Measurements from ENCODE around the gene KCNMA1.

KCNMA1 gene

GRCh38 chr10:77011874-77012811, 625.5 kb downstream of the KCNMA1 start:
- Mint-ChIP-seq H3K9me3 (no peaks in the 10 kb centered on the region), H3K27ac (no peak overlapping the region), H3K27me3 (ENCODE audit: low read depth) (no peaks in the 10 kb centered on the region), H3K36me3 (ENCODE audit: low read depth) (no peaks in the 10 kb centered on the region), H3K4me1 (ENCODE audit: low read depth) (no peaks in the 10 kb centered on the region), H3K4me3 (no peak overlapping the region)

- Mint-ChIP-seq H3K27me3 (ENCODE audit: low read depth) (no peaks in the 10 kb centered on the region), H3K36me3 (ENCODE audit: low read depth) (no peaks in the 10 kb centered on the region), H3K9me3 (no peaks in the 10 kb centered on the region), H3K27ac (no peak overlapping the region), H3K4me1 (ENCODE audit: low read depth) (no peaks in the 10 kb centered on the region), H3K4me3 (no peak overlapping the region)
Measured at GRCh38 chr10:77010430-77010829, 627.2 kb downstream of the KCNMA1 start.

- no peaks in the 10 kb centered on the region for H3K9me3 Mint-ChIP-seq
- H3K27ac Mint-ChIP-seq, result no peak overlapping the region
- H3K4me1 Mint-ChIP-seq (ENCODE audit: low read depth), result no peaks in the 10 kb centered on the region
Measured at GRCh38 chr10:77007834-77008233, 629.8 kb downstream of the KCNMA1 start.

GRCh38 chr10:77006836-77007511, 630.6 kb downstream of the KCNMA1 start:
- no peaks in the 10 kb centered on the region for H3K9me3 Mint-ChIP-seq
- H3K4me3 Mint-ChIP-seq, result no peak overlapping the region
- no peaks in the 10 kb centered on the region for H3K36me3 Mint-ChIP-seq (ENCODE audit: low read depth)
- H3K27ac Mint-ChIP-seq, result no peak overlapping the region
- H3K27me3 Mint-ChIP-seq (ENCODE audit: low read depth), result peaks cover 4% of the 10 kb centered on the region
- H3K4me1 Mint-ChIP-seq (ENCODE audit: low read depth), result no peaks in the 10 kb centered on the region

More at GRCh38 chr10:77007834-77008233, 629.8 kb downstream of the KCNMA1 start:
- peaks cover 4% of the 10 kb centered on the region for H3K27me3 Mint-ChIP-seq (ENCODE audit: low read depth)
- no peak overlapping the region for H3K4me3 Mint-ChIP-seq
- H3K36me3 Mint-ChIP-seq (ENCODE audit: low read depth), result no peaks in the 10 kb centered on the region

- H3K27me3 Mint-ChIP-seq (ENCODE audit: low read depth), result peaks cover 4% of the 10 kb centered on the region
- no peak overlapping the region for H3K4me3 Mint-ChIP-seq
- H3K36me3 Mint-ChIP-seq (ENCODE audit: low read depth), result no peaks in the 10 kb centered on the region
Measured at GRCh38 chr10:77005871-77006270, 631.7 kb downstream of the KCNMA1 start.

GRCh38 chr10:77004917-77005564, 632.6 kb downstream of the KCNMA1 start:
- Mint-ChIP-seq H3K4me1 (ENCODE audit: low read depth) (no peaks in the 10 kb centered on the region), H3K9me3 (no peaks in the 10 kb centered on the region), H3K4me3 (no peak overlapping the region), H3K27me3 (ENCODE audit: low read depth) (peaks cover 4% of the 10 kb centered on the region), H3K27ac (no peak overlapping the region), H3K36me3 (ENCODE audit: low read depth) (no peaks in the 10 kb centered on the region)

More at GRCh38 chr10:77005871-77006270, 631.7 kb downstream of the KCNMA1 start:
- no peaks in the 10 kb centered on the region for H3K4me1 Mint-ChIP-seq (ENCODE audit: low read depth)
- no peaks in the 10 kb centered on the region for H3K9me3 Mint-ChIP-seq
- no peak overlapping the region for H3K27ac Mint-ChIP-seq

- H3K36me3 Mint-ChIP-seq (ENCODE audit: low read depth), result no peaks in the 10 kb centered on the region
- H3K4me1 Mint-ChIP-seq (ENCODE audit: low read depth), result no peaks in the 10 kb centered on the region
- H3K27ac Mint-ChIP-seq, result no peak overlapping the region
- H3K4me3 Mint-ChIP-seq, result no peak overlapping the region
- H3K27me3 Mint-ChIP-seq (ENCODE audit: low read depth), result peaks cover 4% of the 10 kb centered on the region
- no peaks in the 10 kb centered on the region for H3K9me3 Mint-ChIP-seq
Measured at GRCh38 chr10:77002872-77003271, 634.7 kb downstream of the KCNMA1 start.

- H3K4me1 Mint-ChIP-seq (ENCODE audit: low read depth), result no peaks in the 10 kb centered on the region
- no peak overlapping the region for H3K4me3 Mint-ChIP-seq
- no peak overlapping the region for H3K27ac Mint-ChIP-seq
- H3K27me3 Mint-ChIP-seq (ENCODE audit: low read depth), result peaks cover 4% of the 10 kb centered on the region
- H3K9me3 Mint-ChIP-seq, result no peaks in the 10 kb centered on the region
- H3K36me3 Mint-ChIP-seq (ENCODE audit: low read depth), result no peaks in the 10 kb centered on the region
Measured at GRCh38 chr10:77001206-77001605, 636.4 kb downstream of the KCNMA1 start.

- no peaks in the 10 kb centered on the region for H3K4me1 Mint-ChIP-seq (ENCODE audit: low read depth)
- H3K27me3 Mint-ChIP-seq (ENCODE audit: low read depth), result no peaks in the 10 kb centered on the region
- no peak overlapping the region for H3K4me3 Mint-ChIP-seq
- no peaks in the 10 kb centered on the region for H3K36me3 Mint-ChIP-seq (ENCODE audit: low read depth)
- H3K9me3 Mint-ChIP-seq, result no peaks in the 10 kb centered on the region
- H3K27ac Mint-ChIP-seq, result no peak overlapping the region
Measured at GRCh38 chr10:76998451-76998850, 639.2 kb downstream of the KCNMA1 start.

- Mint-ChIP-seq H3K9me3 (no peaks in the 10 kb centered on the region), H3K4me1 (ENCODE audit: low read depth) (no peaks in the 10 kb centered on the region), H3K27me3 (ENCODE audit: low read depth) (no peaks in the 10 kb centered on the region), H3K27ac (no peak overlapping the region), H3K36me3 (ENCODE audit: low read depth) (no peaks in the 10 kb centered on the region), H3K4me3 (no peak overlapping the region)
Measured at GRCh38 chr10:76997631-76998030, 640.0 kb downstream of the KCNMA1 start.

- H3K4me1 Mint-ChIP-seq (ENCODE audit: low read depth), result no peaks in the 10 kb centered on the region
- H3K27me3 Mint-ChIP-seq (ENCODE audit: low read depth), result no peaks in the 10 kb centered on the region
- H3K27ac Mint-ChIP-seq, result no peak overlapping the region
- H3K9me3 Mint-ChIP-seq, result no peaks in the 10 kb centered on the region
- H3K4me3 Mint-ChIP-seq, result no peak overlapping the region
- no peaks in the 10 kb centered on the region for H3K36me3 Mint-ChIP-seq (ENCODE audit: low read depth)
Measured at GRCh38 chr10:76995023-76995422, 642.6 kb downstream of the KCNMA1 start.

GRCh38 chr10:76993213-76993612, 644.4 kb downstream of the KCNMA1 start:
- Mint-ChIP-seq H3K27ac (no peak overlapping the region), H3K36me3 (ENCODE audit: low read depth) (no peaks in the 10 kb centered on the region), H3K27me3 (ENCODE audit: low read depth) (no peaks in the 10 kb centered on the region), H3K4me3 (no peak overlapping the region), H3K4me1 (ENCODE audit: low read depth) (no peaks in the 10 kb centered on the region), H3K9me3 (no peaks in the 10 kb centered on the region)

- no peak overlapping the region for H3K4me3 Mint-ChIP-seq
Measured at GRCh38 chr10:76992467-76992866, 645.1 kb downstream of the KCNMA1 start.

GRCh38 chr10:76991621-76992020, 646.0 kb downstream of the KCNMA1 start:
- Mint-ChIP-seq H3K9me3 (no peaks in the 10 kb centered on the region), H3K4me3 (no peak overlapping the region), H3K4me1 (ENCODE audit: low read depth) (no peaks in the 10 kb centered on the region), H3K36me3 (ENCODE audit: low read depth) (no peaks in the 10 kb centered on the region), H3K27me3 (ENCODE audit: low read depth) (no peaks in the 10 kb centered on the region), H3K27ac (no peak overlapping the region)

More at GRCh38 chr10:76992467-76992866, 645.1 kb downstream of the KCNMA1 start:
- Mint-ChIP-seq H3K36me3 (ENCODE audit: low read depth) (no peaks in the 10 kb centered on the region), H3K4me1 (ENCODE audit: low read depth) (no peaks in the 10 kb centered on the region), H3K27ac (no peak overlapping the region), H3K27me3 (ENCODE audit: low read depth) (no peaks in the 10 kb centered on the region), H3K9me3 (no peaks in the 10 kb centered on the region)

Measured in T-helper 1 cell treated with Interleukin-12 subunit alpha and Interleukin-12 subunit beta and Interleukin-4 antibody, amounts not matched to agents 30 μg/mL and 1 μg/mL, for 36 hours (primary cell).